Liver (tissue), 9 donors: ENCODE data around the gene ENG. TPM values are rescaled to one million over a fixed set of nuclear protein-coding genes. Genes with fewer than 3 reads are reported as not detected.

Source experiments
- DNase-seq: peaks from one replicate; pipeline ENCODE4 v3.0.0-alpha.2; 2017; ENCODE audit warnings: low spot score
- H3K27ac ChIP-seq, 2 donors: one replicate each; pipeline ENCODE4 v1.7.0; 2013; ENCODE audit warnings: inconsistent platforms in 2 of 2, low read length in 2 of 2, control low read depth in 1 of 2, low read depth in 1 of 2, mild to moderate bottlenecking in 1 of 2
- H3K27me3 ChIP-seq, 4 donors: one replicate each; pipeline versions ENCODE4 v1.6.1 to v1.7.0; 2013; ENCODE audit warnings: low read length in 3 of 4, inconsistent platforms in 1 of 4, mild to moderate bottlenecking in 1 of 4, moderate library complexity in 1 of 4; ENCODE audit not compliant: control insufficient read depth in 4 of 4, insufficient read depth in 4 of 4
- H3K36me3 ChIP-seq, 4 donors: one replicate each; pipeline versions ENCODE4 v1.6.1 to v1.7.0; 2013; ENCODE audit warnings: low read length in 3 of 4, mild to moderate bottlenecking in 3 of 4, low read depth in 1 of 4, moderate library complexity in 1 of 4; ENCODE audit not compliant: control insufficient read depth in 4 of 4, insufficient read depth in 3 of 4
- H3K4me1 ChIP-seq, 4 donors: one replicate each; pipeline versions ENCODE4 v1.6.1 to v1.7.0; 2013; ENCODE audit warnings: low read length in 3 of 4, mild to moderate bottlenecking in 3 of 4, moderate library complexity in 1 of 4; ENCODE audit not compliant: control insufficient read depth in 4 of 4, insufficient read depth in 4 of 4
- H3K4me3 ChIP-seq, 3 donors: one replicate each; pipeline versions ENCODE4 v1.6.1 to v1.7.0; 2013; ENCODE audit warnings: low read length in 3 of 3, control low read depth in 1 of 3, low read depth in 1 of 3, mild to moderate bottlenecking in 1 of 3
- H3K9ac ChIP-seq, 2 donors: one replicate each; pipeline ENCODE4 v1.7.0; 2013; ENCODE audit warnings: low read length in 2 of 2, mild to moderate bottlenecking in 2 of 2, moderate library complexity in 2 of 2, control low read depth in 1 of 2, low read depth in 1 of 2
- H3K9me3 ChIP-seq, 4 donors: one replicate each; pipeline versions ENCODE4 v1.6.1 to v1.7.0; 2013; ENCODE audit warnings: low read length in 3 of 4; ENCODE audit not compliant: control insufficient read depth in 4 of 4
- ATF3 ChIP-seq: IDR thresholded peaks from 2 replicates; pipeline ENCODE4 v1.6.1; 2016; ENCODE audit warnings: antibody characterized with exemption
- EGR1 ChIP-seq, 2 donors: IDR thresholded peaks; 2 replicates each; pipeline ENCODE4 v1.6.1; 2016 to 2018; ENCODE audit warnings: antibody characterized with exemption in 2 of 2, low read depth in 2 of 2
- FOXA1 ChIP-seq: IDR thresholded peaks from 2 replicates; pipeline ENCODE4 v1.6.1; 2016; ENCODE audit warnings: antibody characterized with exemption
- FOXA2 ChIP-seq: IDR thresholded peaks from 2 replicates; pipeline ENCODE4 v1.6.1; 2016; ENCODE audit warnings: antibody characterized with exemption
- GABPA ChIP-seq, 2 donors: IDR thresholded peaks in 1 of 2; conservative IDR thresholded peaks in 1 of 2; 2 replicates each; pipeline ENCODE4 v1.6.1; 2016; ENCODE audit warnings: antibody characterized with exemption in 2 of 2, mild to moderate bottlenecking in 1 of 2, moderate library complexity in 1 of 2
- HNF4A ChIP-seq, 2 donors: conservative IDR thresholded peaks; 2 replicates each; pipeline ENCODE4 v1.6.1; 2016; ENCODE audit warnings: antibody characterized with exemption in 2 of 2, mild to moderate bottlenecking in 2 of 2
- HNF4G ChIP-seq: IDR thresholded peaks from 2 replicates; pipeline ENCODE4 v1.6.1; 2016; ENCODE audit warnings: antibody characterized with exemption
- JUND ChIP-seq, 2 donors: IDR thresholded peaks; 2 replicates each; pipeline ENCODE4 v1.6.1; 2016; ENCODE audit warnings: antibody characterized with exemption in 2 of 2
- NR2F2 ChIP-seq: IDR thresholded peaks from 2 replicates; pipeline ENCODE4 v1.6.1; 2016; ENCODE audit warnings: antibody characterized with exemption
- RAD21 ChIP-seq, 2 donors: IDR thresholded peaks; 2 replicates each; pipeline ENCODE4 v1.6.1; 2016; ENCODE audit warnings: antibody characterized with exemption in 2 of 2, mild to moderate bottlenecking in 2 of 2
- RXRA ChIP-seq, 2 donors: IDR thresholded peaks; 2 replicates each; pipeline ENCODE4 v1.6.1; 2017 to 2018; ENCODE audit warnings: antibody characterized with exemption in 2 of 2, mild to moderate bottlenecking in 1 of 2
- SP1 ChIP-seq: IDR thresholded peaks from 2 replicates; pipeline ENCODE4 v1.6.1; 2018; ENCODE audit warnings: antibody characterized with exemption, mild to moderate bottlenecking
- TAF1 ChIP-seq: conservative IDR thresholded peaks from 2 replicates; pipeline ENCODE4 v1.6.1; 2016; ENCODE audit warnings: antibody characterized with exemption, mild to moderate bottlenecking
- YY1 ChIP-seq: IDR thresholded peaks from 2 replicates; pipeline ENCODE4 v1.6.1; 2016; ENCODE audit warnings: antibody characterized with exemption, mild to moderate bottlenecking
- WGBS: extraction: QIAGEN DNeasy Blood & Tissue Kit; methylation state at CpG from one replicate; pipeline ENCODE4 v1.1.7; 2013; 5-methylcytosine and 5-hydroxymethylcytosine counted together
- polyA plus RNA-seq, 2 donors: library from polyadenylated mRNA; stranded (reverse) in 1 of 2; unstranded in 1 of 2; fragments of 200-250 nt in 1 of 2; fragments of >200 nt in 1 of 2; fragmentation: Nextera tagmentation in 1 of 2; extraction: Ambion mirVana in 1 of 2; gene quantifications; one replicate each; pipeline versions ENCODE4 v1.2.1 to v1.2.3, GENCODE V29; 2013 to 2015
- total RNA-seq, 2 donors: library from RNA; depleted of rRNA; stranded (reverse); fragments of >200 nt; gene quantifications; one replicate each; pipeline ENCODE4 v1.2.3, GENCODE V29; 2014
- TF ChIP-seq, protein P1 (sequence below): IDR thresholded peaks from 2 replicates; pipeline ENCODE4 v1.6.1; 2016; ENCODE audit warnings: antibody characterized with exemption
- TF ChIP-seq, protein P2 (sequence below): IDR thresholded peaks from 2 replicates; pipeline ENCODE4 v1.6.1; 2016; ENCODE audit warnings: antibody characterized with exemption, mild to moderate bottlenecking
- donor health status: healthy.
- donor health status: healthy.
- donor health status: healthy.
- donor health status: healthy.
- donor health status: healthy.

Gene ENG
- total RNA-seq (10 to 100 TPM; 12.8 to 23.5 TPM), polyA plus RNA-seq (10 to 100 TPM; 25.0 to 91.3 TPM)

GRCh38 chr9:127854184-127854806 is at the start of gene ENG:
TSS of gene ENG (minus strand) at chr9:127854658. CDS start at chr9:127854355, 303 bp downstream.
- H3K27ac ChIP-seq: peak within 1 kb of the TSS; percentile 78 to 81
- peak within 1 kb of the TSS; percentile 53 to 61 (median 59) for H3K4me3 ChIP-seq
- peaks cover 0 to 5% (median 1%) of the 10 kb centered on the region in 4 donors for H3K9me3 ChIP-seq
- H3K4me1 ChIP-seq: peaks cover 0 to 9% (median 1%) of the 10 kb centered on the region in 4 donors
- H3K9ac ChIP-seq: peak within 1 kb of the TSS; percentile 21 to 64
- H3K36me3 ChIP-seq: no peaks in the 10 kb centered on the region
- DNase-seq: no peak
- WGBS: 55% methylated on average over 37 of the region's 37 CpGs
- no peaks in the 10 kb centered on the region for H3K27me3 ChIP-seq
- TF ChIP-seq, protein P1, sequence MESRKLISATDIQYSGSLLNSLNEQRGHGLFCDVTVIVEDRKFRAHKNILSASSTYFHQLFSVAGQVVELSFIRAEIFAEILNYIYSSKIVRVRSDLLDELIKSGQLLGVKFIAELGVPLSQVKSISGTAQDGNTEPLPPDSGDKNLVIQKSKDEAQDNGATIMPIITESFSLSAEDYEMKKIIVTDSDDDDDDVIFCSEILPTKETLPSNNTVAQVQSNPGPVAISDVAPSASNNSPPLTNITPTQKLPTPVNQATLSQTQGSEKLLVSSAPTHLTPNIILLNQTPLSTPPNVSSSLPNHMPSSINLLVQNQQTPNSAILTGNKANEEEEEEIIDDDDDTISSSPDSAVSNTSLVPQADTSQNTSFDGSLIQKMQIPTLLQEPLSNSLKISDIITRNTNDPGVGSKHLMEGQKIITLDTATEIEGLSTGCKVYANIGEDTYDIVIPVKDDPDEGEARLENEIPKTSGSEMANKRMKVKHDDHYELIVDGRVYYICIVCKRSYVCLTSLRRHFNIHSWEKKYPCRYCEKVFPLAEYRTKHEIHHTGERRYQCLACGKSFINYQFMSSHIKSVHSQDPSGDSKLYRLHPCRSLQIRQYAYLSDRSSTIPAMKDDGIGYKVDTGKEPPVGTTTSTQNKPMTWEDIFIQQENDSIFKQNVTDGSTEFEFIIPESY: no peak
- TF ChIP-seq EGR1 (IDR thresholded peaks at IDR 0.05; ENCODE audit: low read depth in 2 of 2): no peak
- peak in 1 of 2 donors; percentile 5 for TF ChIP-seq RAD21 (IDR thresholded peaks at IDR 0.05)
- TF ChIP-seq HNF4A (conservative IDR thresholded peaks at IDR 0.05): no peak
- no peak for TF ChIP-seq RXRA (IDR thresholded peaks at IDR 0.05)
- TF ChIP-seq FOXA2: no peak
- no peak for TF ChIP-seq NR2F2
- TF ChIP-seq FOXA1: no peak
- TF ChIP-seq TAF1: no peak

- Histone ChIP-seq H3K9me3 (no peaks in the 10 kb centered on the region), H3K36me3 (peaks cover 0 to 1% (median 0%) of the 10 kb centered on the region in 4 donors), H3K27me3 (no peaks in the 10 kb centered on the region), H3K4me3 (no peak overlapping the region), H3K27ac (peak overlapping the region; percentile 64), H3K9ac (no peak overlapping the region), H3K4me1 (peaks cover 3 to 11% (median 7%) of the 10 kb centered on the region in 4 donors)
- DNase-seq: peak; percentile 89
- TF ChIP-seq HNF4A (conservative IDR thresholded peaks at IDR 0.05) (no peak), YY1 (no peak), NR2F2 (peak; percentile 96), RXRA (IDR thresholded peaks at IDR 0.05) (peak; percentile 66 to 84), ATF3 (no peak), GABPA (IDR thresholded peaks at IDR 0.05 in 1 of 2, conservative IDR thresholded peaks at IDR 0.05 in 1 of 2) (no peak), FOXA1 (no peak), FOXA2 (no peak), RAD21 (IDR thresholded peaks at IDR 0.05) (no peak), EGR1 (IDR thresholded peaks at IDR 0.05; ENCODE audit: low read depth in 2 of 2) (no peak), JUND (IDR thresholded peaks at IDR 0.05) (no peak), SP1 (peak; percentile 81), HNF4G (no peak)
- TF ChIP-seq, protein P1: no peak
- TF ChIP-seq, protein P2, sequence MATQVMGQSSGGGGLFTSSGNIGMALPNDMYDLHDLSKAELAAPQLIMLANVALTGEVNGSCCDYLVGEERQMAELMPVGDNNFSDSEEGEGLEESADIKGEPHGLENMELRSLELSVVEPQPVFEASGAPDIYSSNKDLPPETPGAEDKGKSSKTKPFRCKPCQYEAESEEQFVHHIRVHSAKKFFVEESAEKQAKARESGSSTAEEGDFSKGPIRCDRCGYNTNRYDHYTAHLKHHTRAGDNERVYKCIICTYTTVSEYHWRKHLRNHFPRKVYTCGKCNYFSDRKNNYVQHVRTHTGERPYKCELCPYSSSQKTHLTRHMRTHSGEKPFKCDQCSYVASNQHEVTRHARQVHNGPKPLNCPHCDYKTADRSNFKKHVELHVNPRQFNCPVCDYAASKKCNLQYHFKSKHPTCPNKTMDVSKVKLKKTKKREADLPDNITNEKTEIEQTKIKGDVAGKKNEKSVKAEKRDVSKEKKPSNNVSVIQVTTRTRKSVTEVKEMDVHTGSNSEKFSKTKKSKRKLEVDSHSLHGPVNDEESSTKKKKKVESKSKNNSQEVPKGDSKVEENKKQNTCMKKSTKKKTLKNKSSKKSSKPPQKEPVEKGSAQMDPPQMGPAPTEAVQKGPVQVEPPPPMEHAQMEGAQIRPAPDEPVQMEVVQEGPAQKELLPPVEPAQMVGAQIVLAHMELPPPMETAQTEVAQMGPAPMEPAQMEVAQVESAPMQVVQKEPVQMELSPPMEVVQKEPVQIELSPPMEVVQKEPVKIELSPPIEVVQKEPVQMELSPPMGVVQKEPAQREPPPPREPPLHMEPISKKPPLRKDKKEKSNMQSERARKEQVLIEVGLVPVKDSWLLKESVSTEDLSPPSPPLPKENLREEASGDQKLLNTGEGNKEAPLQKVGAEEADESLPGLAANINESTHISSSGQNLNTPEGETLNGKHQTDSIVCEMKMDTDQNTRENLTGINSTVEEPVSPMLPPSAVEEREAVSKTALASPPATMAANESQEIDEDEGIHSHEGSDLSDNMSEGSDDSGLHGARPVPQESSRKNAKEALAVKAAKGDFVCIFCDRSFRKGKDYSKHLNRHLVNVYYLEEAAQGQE: no peak
- 62% methylated on average over 17 of the region's 17 CpGs for WGBS
Observed at GRCh38 chr9:127903557-127904475, 49.4 kb upstream of the ENG start.
